ENCODE data around the gene POLR3A. TPM values are rescaled to one million over a fixed set of nuclear protein-coding genes. Genes with fewer than 3 reads are reported as not detected.

POLR3A gene
- 13.0 to 14.8 TPM (median 14.0 TPM) in 5 replicates for total RNA-seq (2022; extraction: Qiagen RNA extraction)

GRCh38 chr10:78029269-78030226, at the start of gene POLR3A:
TSS of gene POLR3A (minus strand) at chr10:78029515. CDS start at chr10:78029407, 108 bp downstream.

DNA sequence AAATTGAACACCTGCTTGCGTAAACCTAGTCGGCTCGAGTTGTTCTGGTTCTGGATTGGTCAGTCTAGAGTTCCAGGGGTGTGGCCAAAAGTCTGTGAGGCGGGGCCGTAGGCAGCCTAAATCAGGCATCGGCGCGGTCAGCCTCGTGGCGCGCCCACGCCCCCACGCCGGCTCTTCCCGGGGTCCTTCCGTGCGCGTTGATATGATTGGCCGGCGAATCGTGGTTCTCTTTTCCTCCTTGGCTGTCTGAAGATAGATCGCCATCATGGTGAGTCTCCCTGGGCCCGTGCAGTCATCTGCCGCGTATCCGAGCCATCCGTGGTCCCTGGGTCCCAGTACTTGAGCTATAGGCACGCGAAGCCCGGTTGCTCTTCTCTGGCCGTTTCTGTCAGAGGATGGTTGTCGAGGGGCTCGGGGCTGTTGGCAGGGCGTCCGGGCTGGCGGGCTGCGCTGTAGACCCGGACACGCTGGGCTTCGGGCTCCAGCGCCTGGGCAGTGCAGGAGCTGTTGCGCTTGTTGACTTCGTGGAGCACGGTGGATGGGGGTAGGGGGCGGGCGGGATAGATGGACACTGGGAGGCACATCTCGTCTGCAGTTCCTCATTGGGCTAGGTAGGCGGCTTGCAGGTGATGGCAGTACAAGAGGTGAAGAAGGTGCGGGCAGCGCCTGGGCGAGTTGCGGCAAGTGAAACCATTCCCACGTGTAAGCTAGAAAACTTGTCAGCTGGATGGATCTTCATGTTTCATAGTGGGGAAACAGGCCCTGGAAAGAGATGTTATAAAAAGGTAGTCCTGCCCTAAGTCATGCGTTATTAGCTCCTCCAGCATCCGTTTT, 4.5 kb upstream of the POLR3A start, which contains the start of gene RPS24:
TSS of gene RPS24 (plus strand) at position 227 of the 834 bp plus-strand sequence. CDS start at position 266, 39 bp downstream.

GRCh38 chr10:77926566-77927401, 102.5 kb downstream of the POLR3A start, which contains the start of gene DLG5:
TSS of gene DLG5 (minus strand) at chr10:77926755. CDS start at chr10:77926520, 235 bp downstream.

Other genes with a start within 250 kb of the POLR3A start
- gene DLG5, start 102.8 kb downstream of the POLR3A start, total RNA-seq (2022; extraction: Qiagen RNA extraction) = 28.1 to 35.4 TPM (median 31.7 TPM) in 5 replicates
- gene RPS24, start 4.3 kb upstream of the POLR3A start, total RNA-seq (2022; extraction: Qiagen RNA extraction) = 2,660 to 4,067 TPM (median 2,983 TPM) in 5 replicates

All from A549 treated with CORT108297 at 1 μM for 4 hours (cell line).